Transverse colon (tissue), 4 donors: ENCODE data around the gene MRPL42. TPM values are rescaled to one million over a fixed set of nuclear protein-coding genes. Genes with fewer than 3 reads are reported as not detected.

ENCODE experiments used
- DNase-seq: peaks from one replicate; pipeline ENCODE4 v3.0.0-alpha.2; 2019
- H3K27ac ChIP-seq, 4 donors: fragments of 200-600 bp; sonication (generic); 2 replicates each; pipeline ENCODE4 v1.5.1; 2016 to 2018; ENCODE audit warnings: inconsistent platforms in 4 of 4
- H3K27me3 ChIP-seq: fragments of 200-600 bp; sonication (generic); 2 replicates; pipeline ENCODE4 v1.5.1; 2017; ENCODE audit warnings: inconsistent platforms
- H3K36me3 ChIP-seq, 4 donors: fragments of 200-600 bp; sonication (generic); 2 replicates each; pipeline ENCODE4 v1.5.1; 2017 to 2019; ENCODE audit warnings: inconsistent platforms in 4 of 4
- H3K4me1 ChIP-seq, 4 donors: fragments of 200-600 bp; sonication (generic); 2 replicates each; pipeline ENCODE4 v1.5.1; 2017 to 2020; ENCODE audit warnings: inconsistent platforms in 4 of 4
- H3K4me3 ChIP-seq, 4 donors: fragments of 200-600 bp; sonication (generic); 1 replicate in 1 of 4; 2 replicates in 3 of 4; pipeline versions ENCODE4 v1.5.1 to v1.6.1; 2017 to 2019; ENCODE audit warnings: inconsistent platforms in 4 of 4
- H3K9me3 ChIP-seq, 2 donors: fragments of 200-600 bp; sonication (generic); 2 replicates each; pipeline ENCODE4 v1.5.1; 2017 to 2019; ENCODE audit warnings: inconsistent platforms in 2 of 2
- POLR2A ChIP-seq: fragments of 450-650 bp; IDR thresholded peaks from one replicate; pipeline ENCODE4 v1.6.1; 2016; ENCODE audit warnings: antibody characterized with exemption, mild to moderate bottlenecking, moderate library complexity
- WGBS, 2 donors: methylation state at CpG; one replicate each; pipeline ENCODE4 v1.1.5; 2018; ENCODE audit warnings: low coverage in 1 of 2; 5-methylcytosine and 5-hydroxymethylcytosine counted together
- in situ Hi-C, 4 donors: fragments of 200-750 bp; cut with MboI; loops; one replicate each; pipeline versions ENCODE4 v1.15.0 to v1.15.1; 2017; ENCODE audit warnings: low sequenced_read_pairs in 3 of 4, low pct_ligation_motif_present in 1 of 4, low pct_unique_long_range_greater_than_20kb in 1 of 4
- intact Hi-C: fragments of 100-400 bp; cut with DNase I; formaldehyde crosslinking; loops from one replicate; pipeline ENCODE4 v1.15.1; 2023; ENCODE audit warnings: low total_unique reads
- small RNA-seq, 4 donors: library from RNA; depleted of rRNA; stranded (forward); fragments of <200 nt; gene quantifications; one replicate each; pipeline ENCODE3, GENCODE V24; 2016
- total RNA-seq, 4 donors: library from RNA; depleted of rRNA; stranded (reverse); fragments of >200 nt; gene quantifications; one replicate each; pipeline ENCODE4 v1.1.0, GENCODE V29; 2016
- TF ChIP-seq, protein P1 (sequence below), 5 experiments: fragments of 200-600 bp in 3 of 5; fragments of 450-650 bp in 2 of 5; sonication (generic) in 3 of 5; IDR thresholded peaks; 1 replicate in 2 of 5; 2 replicates in 3 of 5; pipeline ENCODE4 v1.5.1; 2016 to 2017; ENCODE audit warnings: antibody characterized with exemption in 5 of 5, inconsistent platforms in 3 of 5, mild to moderate bottlenecking in 2 of 5, moderate library complexity in 1 of 5

Gene MRPL42
- total RNA-seq, 4 donors from 2014 or later: 10.5 to 45.1 (median 27.2) TPM

DNA sequence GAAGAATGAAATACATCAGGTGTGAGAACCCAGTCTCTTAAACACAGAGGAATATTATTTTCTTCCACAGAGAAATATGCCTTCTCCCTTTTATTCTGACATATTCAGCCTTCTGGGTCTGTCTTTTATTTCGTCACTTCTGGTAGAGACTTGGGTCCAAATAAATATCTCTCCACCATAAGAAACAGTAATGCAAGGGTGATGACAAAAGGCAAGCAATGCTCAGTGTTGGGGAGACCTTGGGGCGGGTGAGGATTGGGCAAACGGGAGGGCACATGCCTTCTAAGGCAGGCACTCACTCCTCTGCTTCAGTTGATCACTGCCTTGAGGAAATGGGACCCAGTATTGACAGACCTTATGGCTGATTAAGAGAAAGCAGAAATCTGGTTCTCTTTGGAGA, 98.4 kb downstream of the MRPL42 start:
- TF ChIP-seq, protein P1, sequence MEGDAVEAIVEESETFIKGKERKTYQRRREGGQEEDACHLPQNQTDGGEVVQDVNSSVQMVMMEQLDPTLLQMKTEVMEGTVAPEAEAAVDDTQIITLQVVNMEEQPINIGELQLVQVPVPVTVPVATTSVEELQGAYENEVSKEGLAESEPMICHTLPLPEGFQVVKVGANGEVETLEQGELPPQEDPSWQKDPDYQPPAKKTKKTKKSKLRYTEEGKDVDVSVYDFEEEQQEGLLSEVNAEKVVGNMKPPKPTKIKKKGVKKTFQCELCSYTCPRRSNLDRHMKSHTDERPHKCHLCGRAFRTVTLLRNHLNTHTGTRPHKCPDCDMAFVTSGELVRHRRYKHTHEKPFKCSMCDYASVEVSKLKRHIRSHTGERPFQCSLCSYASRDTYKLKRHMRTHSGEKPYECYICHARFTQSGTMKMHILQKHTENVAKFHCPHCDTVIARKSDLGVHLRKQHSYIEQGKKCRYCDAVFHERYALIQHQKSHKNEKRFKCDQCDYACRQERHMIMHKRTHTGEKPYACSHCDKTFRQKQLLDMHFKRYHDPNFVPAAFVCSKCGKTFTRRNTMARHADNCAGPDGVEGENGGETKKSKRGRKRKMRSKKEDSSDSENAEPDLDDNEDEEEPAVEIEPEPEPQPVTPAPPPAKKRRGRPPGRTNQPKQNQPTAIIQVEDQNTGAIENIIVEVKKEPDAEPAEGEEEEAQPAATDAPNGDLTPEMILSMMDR (IDR thresholded peaks at IDR 0.05): no peak
- no peak for TF ChIP-seq POLR2A
- no peak overlapping the region for H3K27ac ChIP-seq
- intact Hi-C loops: loop anchor here (10.0 kb wide), 1 partner anchor 61 kb away; no protein-coding TSS in a partner anchor
- H3K9me3 ChIP-seq: peaks cover 2 to 4% of the 10 kb centered on the region in 2 donors
- peaks cover 0 to 4% (median 0%) of the 10 kb centered on the region in 4 donors for H3K36me3 ChIP-seq
- in situ Hi-C loops: loop anchor here (5.0 to 25.0 kb wide), 5 partner anchors 172 to 537 kb away; no protein-coding TSS in a partner anchor
- WGBS, 2 donors: 90 to 93% methylated on average over 3 of the region's 3 CpGs
- no peak overlapping the region for H3K4me3 ChIP-seq
- H3K27me3 ChIP-seq: no peaks in the 10 kb centered on the region
- DNase-seq: no peak
- H3K4me1 ChIP-seq: peaks cover 0 to 6% (median 5%) of the 10 kb centered on the region in 4 donors

Small RNA genes within 50 kb of the gene (small RNA-seq; reads per million reads assigned to genes)
- gene RF00019: 0 reads per million in 4 donors

Other genes starting within 250 kb of the MRPL42 start
- gene NUDT4, start 89.6 kb upstream of the MRPL42 start, total RNA-seq: 100 to 1,000 TPM in 2 of 4 donors, 10 to 100 TPM in 2; 65.3 to 111 (median 90.9) TPM
- 10 to 100 TPM in 3 of 4 donors, 1 to 10 TPM in 1; 2.0 to 39.0 (median 22.3) TPM for gene UBE2N, start 25.6 kb upstream of the MRPL42 start, total RNA-seq
- gene SOCS2, start 105.2 kb downstream of the MRPL42 start, total RNA-seq: 100 to 1,000 TPM in 2 of 4 donors, 10 to 100 TPM in 2; 45.5 to 213 (median 79.4) TPM
- gene CRADD, start 209.9 kb downstream of the MRPL42 start, total RNA-seq: 10 to 100 TPM; 45.6 to 59.3 (median 56.3) TPM